ENCODE data around the gene PHKB.

Gene PHKB

DNA sequence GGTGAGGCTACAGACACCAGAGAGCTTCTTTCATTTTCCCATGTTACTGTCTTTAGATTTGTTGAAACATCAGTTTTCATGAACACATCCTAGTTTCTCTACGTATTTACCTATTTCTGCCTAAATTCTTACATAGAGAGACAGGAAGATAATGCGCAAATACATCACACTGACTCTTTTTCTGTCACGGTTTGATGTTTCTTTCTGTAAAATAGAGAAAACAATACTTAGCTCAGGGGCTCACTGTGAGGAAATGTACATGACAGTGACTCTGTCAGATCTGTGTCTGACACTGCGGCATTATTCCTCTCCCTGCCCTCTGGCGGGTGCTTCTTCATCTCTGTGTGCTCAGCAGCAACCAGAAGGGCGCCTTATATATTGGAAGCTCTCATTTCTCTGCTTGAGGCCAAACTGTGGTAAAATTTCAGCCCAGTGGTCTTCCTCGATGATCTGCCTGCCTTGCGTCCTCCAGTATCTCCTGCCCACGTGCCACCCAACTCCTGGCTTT, 264.1 kb downstream of the PHKB start:
- DNase-seq (ENCODE audit: low read depth in 1 of 2, low spot score in 1 of 2): no peak

DNA sequence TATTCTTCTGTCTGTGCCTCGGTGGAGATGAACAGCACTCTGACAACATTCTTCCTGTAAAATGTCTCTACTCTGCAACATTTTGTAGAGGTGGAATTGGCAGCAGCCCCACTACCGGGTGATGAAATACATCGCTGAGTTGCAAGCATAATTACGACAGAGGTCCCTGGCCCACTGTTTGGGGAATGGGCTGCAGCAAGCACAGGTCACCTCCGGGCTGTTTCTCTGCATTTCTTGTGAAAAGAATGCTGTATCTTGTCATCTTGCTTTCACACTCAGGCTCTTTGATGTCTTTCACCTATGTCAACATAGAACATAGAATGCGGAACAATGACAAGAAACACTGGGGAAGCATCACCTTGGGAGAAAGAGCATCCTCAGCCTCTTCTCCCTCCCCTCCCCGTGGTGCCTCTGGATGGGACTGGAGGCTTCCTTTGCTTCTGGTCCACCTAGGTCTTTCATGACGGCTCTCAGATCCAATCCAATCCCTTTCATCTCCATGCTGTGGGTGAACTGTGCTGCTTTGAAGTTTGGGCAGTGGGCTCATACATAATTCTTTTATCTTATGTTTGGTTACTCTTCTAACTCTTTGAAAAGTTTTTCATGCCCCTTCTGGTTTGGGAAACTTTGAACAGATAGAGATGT, 265.0 kb downstream of the PHKB start:
- DNase-seq (ENCODE audit: low read depth in 1 of 2, low spot score in 1 of 2): no peak

DNA sequence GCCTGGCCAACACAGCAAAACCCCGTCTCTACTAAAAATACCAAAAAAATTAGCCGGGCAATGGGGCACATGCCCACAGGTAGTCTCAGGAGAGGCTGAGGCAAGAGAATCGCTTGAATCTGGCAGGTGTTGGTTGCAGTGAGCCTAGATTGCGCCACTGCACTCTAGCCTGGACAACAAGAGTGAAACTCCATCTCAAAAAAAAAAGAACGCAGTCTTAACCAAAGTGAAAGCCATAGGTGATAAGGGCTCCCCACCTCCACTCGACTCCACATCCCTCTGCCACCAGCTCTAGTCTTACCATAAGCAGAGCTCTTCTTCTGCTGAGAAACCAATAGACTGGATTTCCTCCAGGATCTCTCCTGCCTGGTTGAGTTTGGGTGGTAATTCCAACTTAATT, 266.0 kb downstream of the PHKB start:
- no peak for DNase-seq (ENCODE audit: low read depth in 1 of 2, low spot score in 1 of 2)

DNA sequence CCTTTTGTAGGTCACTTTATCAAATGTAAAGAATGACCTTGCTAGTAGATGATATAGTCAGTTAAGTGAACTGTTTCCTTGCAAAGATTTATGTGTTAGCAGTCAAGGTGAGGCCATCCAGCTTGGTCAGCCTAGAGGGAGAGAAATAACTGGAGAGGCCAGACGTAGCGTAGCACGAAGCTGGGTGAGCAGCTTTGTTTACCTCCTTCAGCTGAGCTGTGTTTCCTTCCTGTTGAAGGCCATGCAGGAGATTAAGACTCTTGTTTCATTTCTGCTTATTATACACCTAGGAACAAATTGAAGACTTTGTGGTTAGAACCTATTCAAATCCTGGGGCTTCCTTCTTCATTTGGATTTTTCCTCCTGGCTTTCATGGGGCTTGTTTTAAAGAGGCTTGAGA, 267.1 kb downstream of the PHKB start:
- no peak for DNase-seq (ENCODE audit: low read depth in 1 of 2, low spot score in 1 of 2)

DNA sequence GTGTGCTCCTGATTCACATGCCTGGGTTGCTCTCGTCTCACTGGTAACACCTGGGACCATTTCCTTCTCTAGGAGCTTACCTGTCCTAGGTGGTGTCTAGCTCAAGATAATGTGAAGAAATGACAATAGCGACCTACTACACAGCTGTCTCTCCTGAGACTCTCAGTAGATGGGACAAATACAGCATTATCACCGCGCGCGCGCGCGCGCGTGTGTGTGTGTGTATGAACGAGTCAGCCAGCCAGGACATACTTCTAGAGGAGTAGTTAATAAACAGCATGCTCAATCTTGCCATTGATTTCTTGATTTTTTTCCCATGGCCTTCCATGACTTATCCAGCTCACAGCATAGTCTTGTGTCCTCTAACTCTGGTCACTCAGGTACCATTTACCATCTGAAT, 268.6 kb downstream of the PHKB start:
- DNase-seq (ENCODE audit: low read depth in 1 of 2, low spot score in 1 of 2): no peak

DNA sequence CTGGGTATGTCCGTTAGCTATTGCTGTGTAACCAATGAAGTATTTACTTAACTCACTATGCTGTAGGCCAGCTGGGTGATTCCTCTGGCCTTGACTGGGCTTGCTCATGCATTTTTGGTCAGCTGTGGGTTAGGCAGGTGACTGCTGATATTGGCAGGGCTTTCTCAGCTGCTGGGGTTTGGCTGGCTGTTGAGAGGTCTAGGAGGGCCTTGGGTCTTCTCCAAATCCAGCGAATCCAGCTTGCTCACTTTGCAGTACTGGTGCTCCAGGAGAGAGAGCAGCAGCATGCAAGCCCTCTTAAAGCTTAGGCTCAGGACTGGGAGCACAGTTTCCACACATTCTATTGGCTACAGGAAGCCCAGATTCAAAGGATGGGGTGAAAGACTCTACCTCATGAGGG, 270.1 kb downstream of the PHKB start:
- DNase-seq (ENCODE audit: low read depth in 1 of 2, low spot score in 1 of 2): no peak

DNA sequence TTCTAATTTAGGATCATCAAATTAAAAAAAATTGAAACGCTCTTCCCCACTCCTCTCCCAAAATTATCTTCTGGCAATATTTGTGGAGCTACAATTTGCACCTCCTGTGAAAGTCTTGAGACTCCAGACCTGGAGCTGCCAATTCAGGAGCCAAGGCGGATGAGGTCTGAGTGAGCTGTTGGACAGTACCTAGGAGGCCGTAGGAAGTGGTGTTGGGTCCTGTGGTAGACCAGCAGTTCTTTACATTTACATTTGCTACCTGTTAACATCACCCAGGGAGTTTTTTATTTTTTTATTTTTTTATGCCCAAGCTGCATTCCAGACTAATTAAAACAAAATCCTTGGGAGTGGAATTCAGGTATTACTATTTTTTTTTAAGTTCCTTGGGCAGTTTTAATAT, 271.0 kb downstream of the PHKB start:
- no peak for DNase-seq (ENCODE audit: low read depth in 1 of 2, low spot score in 1 of 2)

DNA sequence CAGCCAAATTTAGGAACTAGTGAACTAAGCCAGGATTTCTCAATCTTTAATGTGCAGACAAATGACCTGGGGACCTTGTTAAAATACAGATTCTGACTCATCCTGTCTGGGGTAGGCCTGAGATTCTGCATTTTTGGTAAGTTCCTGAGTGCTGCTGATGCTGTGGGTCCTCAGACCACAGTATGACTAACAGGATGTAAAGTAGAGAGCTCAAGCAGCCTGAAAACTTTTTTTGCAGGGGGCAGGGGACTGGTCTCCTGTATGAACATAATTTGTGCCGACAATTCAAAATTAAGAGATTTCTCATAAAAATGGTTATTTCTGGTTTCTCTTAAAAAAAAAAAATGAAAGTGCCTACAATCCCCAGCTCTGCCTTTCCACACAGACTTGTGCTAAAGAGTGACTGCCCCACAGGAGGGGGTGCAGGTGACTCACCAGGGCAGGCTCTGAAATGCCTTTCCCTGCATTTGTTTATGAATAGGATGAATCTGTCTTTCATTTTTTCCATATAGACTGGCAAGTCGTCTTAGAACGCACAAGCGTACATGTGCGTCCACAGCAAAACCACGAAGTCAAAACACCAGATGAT, 271.5 kb downstream of the PHKB start:
- no peak for DNase-seq (ENCODE audit: low read depth in 1 of 2, low spot score in 1 of 2)

DNA sequence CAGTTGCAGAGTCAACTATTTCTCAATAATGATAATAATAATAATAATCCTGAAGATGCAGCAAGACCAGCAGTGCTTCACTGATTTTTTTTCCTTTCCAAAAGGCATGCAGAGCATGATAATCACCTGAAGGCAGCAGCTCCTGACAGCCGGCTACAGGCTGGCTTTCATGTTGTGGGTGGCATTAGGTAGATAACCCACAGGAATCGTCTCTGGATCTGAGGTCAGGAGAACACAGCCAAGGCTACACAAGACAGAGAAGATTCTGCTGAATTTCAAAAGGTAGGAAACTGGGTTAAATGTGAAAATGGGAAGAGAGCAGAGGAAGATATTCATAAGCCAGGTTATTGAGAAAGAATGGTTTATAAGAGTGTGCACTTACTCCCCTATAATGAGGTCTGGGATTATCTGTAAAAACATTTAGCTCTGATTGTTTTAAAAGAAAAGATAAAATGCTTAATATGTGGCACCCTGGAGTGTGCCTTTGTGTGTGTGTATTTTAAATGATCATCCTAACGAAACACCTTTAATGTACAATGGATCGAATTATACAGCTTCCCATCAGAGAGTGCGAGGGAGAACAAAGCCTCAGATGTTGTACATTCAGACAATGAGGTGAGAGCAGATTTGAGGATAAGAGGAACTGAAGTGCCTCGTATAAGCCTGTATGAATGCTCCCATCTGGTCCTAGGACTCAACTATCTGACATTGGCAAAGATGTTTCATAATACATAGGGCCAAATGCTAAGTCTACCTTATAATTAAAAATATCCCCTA, 273.1 kb downstream of the PHKB start:
- DNase-seq (ENCODE audit: low read depth in 1 of 2, low spot score in 1 of 2): no peak

DNA sequence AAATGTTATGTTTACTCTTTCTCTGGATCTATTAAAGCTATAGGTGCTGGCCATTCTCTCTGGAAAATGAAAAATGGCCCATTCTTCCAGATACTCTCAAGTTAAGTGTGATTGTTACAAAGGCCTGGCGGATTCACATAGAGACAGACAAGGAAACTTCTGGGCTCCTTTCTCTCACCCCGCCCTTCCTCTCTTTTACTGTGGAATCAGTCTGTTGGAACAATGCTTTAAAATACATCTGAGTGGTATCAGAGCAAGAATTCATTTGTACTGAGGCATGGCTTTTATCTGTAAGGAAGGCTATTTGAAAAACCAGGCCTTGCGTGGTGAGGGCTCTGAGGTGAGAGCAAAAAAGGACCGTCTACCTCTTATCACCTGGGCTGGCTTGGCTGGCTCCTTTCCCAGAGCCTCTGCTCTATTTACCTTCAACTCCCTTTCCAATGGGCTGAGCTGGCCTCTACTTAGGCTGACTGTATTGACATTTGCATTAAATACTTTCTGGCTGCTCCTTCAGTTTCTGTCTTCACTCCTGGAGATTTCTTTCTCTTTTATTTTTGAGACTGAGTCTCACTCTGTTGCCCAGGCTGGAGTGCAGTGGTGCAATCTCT, 274.0 kb downstream of the PHKB start:
- DNase-seq (ENCODE audit: low read depth in 1 of 2, low spot score in 1 of 2): no peak

DNA sequence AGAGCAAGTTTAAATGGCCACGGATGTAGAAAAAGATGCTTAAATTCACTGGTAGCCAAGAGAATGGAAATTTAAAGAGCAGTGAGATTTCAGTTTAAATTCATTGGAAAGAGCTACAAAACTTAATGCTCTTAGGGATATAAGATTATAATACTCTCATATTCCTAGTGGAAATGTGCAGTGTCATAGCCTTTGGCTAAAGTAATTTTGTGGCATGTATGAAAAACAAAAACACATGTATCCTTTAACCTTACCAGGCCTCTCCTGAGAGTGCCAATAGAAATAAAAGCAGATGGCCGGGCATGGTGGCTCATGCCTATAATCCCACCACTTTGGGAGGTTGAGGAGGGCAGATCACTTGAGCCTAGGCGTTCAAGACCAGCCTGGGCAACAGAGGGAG, 289.2 kb downstream of the PHKB start:
- no peak for DNase-seq (ENCODE audit: low read depth in 1 of 2, low spot score in 1 of 2)
